GM12872 (cell line): ENCODE measurements around the gene SESTD1.

Source experiments
- CTCF ChIP-seq: IDR thresholded peaks from 3 replicates; pipeline ENCODE4 v1.5.1; 2011; ENCODE audit warnings: low read depth, mild to moderate bottlenecking, low read length, moderate library complexity; ENCODE audit not compliant: insufficient read depth

The SESTD1 gene

GRCh38 chr2:179274749-179275148 lies 10.1 kb upstream of the SESTD1 start:
- TF ChIP-seq CTCF = no peak

DNA sequence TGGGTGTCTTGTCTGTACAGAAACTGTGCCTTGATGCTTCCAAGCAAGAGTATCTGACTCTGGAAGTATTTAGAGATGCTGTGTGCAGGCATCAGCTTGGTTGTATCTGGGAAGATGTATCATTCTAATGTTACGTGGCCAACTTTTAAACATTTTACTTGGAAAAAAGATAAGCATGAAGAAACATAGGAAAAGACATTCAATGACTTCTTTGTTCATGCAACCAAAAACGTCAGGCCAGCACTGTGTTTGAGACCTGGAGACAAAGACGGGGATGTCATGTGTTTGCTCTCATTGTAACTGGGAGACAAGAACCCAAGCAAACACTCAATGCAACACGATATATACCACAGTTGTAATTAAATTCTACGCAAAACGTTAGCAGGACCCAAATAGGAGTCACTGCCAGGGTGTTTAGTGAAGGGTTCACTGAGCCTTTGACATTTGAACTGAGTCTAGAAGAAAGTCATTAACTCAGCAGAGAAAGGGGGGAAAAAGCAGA lies 8.9 kb upstream of the SESTD1 start:
- TF ChIP-seq CTCF = no peak

DNA sequence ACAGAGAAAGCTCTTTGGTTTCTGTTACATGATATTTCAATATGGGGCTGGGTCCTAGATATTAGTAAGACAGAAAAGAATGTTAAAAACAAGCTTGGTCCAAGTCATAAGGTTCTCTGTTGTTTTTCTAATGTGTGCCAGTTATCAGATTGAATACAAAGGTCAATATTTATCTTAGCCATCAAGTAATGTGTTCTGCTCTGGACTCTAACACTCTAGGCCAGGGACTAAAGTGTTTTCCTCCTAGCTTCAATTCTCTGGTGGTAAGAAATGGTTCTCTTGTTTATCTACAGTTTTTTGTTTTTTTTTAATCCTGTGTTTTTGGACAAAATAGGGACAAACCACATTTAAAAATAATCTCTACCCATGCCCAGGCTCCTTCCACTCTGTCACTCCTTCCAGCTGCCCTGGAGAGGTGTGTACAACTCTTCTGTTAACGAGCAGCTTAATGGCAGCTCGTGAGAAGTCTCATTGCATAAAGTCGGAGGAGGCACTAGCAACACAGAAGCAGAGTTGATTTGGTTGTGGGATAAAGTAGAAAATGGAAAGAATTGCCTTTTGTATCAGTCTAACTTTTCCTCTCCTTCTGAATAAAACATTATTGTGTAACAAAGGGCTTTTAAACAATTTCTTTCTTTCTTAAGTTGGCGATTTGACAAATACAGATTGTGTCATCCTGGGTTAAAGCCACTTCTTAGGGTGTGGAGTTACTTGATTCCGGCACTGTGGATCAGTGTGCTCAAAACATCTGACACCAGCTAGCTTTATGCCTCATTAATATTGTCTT lies 8.0 kb upstream of the SESTD1 start:
- TF ChIP-seq CTCF = no peak

- TF ChIP-seq CTCF = no peak
Observed at GRCh38 chr2:179270689-179271088, 6.1 kb upstream of the SESTD1 start.

DNA sequence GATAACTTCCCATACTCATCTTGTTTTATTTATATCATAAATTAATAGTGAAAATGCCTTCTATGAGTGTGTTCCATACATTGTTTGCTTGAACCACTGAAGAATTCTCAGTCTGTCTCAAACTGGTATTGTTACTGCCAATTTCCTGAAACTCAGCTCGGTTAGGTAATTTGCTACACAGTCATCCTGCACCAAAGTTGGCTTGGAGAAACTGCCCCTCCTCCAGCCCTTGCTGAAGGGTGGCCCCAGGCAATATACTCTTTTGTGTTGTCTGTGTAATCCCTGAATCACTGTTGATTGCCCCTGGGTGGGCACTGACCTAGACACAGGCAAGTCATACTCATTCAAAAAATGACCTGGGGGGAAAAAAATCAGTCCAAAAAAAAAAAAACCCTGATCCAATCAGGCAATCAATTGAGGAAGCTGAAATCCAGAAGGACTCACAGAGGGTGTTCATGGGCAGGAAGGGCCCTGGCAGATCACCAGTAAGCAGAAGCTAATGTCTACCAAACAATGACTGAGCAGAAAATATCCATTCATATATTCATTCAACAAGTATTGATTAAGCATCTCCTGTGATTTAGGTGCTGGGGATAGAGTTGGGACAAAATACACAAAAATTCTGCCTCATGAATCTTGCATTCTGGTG lies 3.8 kb upstream of the SESTD1 start:
- TF ChIP-seq CTCF = no peak

DNA sequence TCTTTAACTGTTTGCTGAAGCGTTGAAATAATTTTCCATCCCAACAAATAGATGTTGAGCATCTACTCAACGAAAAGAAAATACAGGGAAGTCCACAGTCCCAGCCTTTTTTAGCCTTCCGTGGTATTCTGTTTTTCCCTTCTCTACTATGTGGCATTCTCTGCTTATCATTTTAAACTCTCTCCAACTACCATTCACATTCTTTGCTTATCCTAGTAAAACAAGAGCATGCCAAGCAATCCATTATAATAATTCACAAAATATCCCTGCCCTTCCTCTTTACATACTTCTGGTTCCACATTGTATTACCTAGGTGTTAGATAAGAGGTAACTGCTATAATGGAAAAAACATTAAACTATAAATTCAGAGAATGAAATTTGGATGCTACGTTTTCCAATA lies 1.6 kb upstream of the SESTD1 start:
- TF ChIP-seq CTCF = no peak

DNA sequence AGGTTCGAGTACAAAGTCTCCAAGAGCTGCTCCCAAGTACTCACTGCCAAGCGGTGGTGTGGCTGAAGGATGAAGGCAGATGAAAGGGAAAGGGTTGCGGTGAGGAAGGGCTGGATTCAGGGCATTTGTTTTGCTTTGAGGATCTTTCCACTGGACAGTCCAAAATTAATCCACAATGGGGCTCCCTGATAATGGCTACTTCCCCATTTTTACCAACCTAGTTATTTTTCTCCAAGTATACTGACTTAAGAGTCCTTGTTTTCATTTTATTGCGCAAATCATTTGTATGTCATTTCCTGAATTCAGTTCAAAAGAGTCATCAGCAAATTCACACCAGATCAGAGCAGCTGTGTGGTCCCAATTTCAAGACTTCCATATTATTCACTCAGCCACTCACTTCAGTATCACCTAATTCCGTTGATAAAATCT lies 464 bp upstream of the SESTD1 start:
- TF ChIP-seq CTCF = no peak
